H1 (cell line): ENCODE data around the gene PRAME. TPM values are rescaled to one million over a fixed set of nuclear protein-coding genes. Genes with fewer than 3 reads are reported as not detected.

ENCODE experiments used
- CTCF ChIA-PET: fragments of 300-600 bp; sonication (Branson Sonifier 250); formaldehyde crosslinking; loops from one replicate; lab custom pipeline; 2021; ENCODE audit not compliant: partially characterized antibody; lab: Charles Lee
- POLR2A ChIA-PET: fragments of 300-600 bp; sonication (Branson Sonifier 250); formaldehyde crosslinking; loops from one replicate; lab custom pipeline; 2021; ENCODE audit warnings: inconsistent platforms; ENCODE audit not compliant: partially characterized antibody; lab: Charles Lee
- DNase-seq, 2 experiments: peaks; one replicate each; pipeline versions ENCODE4 v3.0.0 to v3.0.0-alpha.2; 2010 to 2022; ENCODE audit warnings: low spot score in 2 of 2, low read depth in 1 of 2, mixed read lengths in 1 of 2
- FAIRE-seq: peaks from 2 replicates; lab custom pipeline; 2011; peaks lifted over from hg19 to GRCh38; lab: Jason Lieb, UNC
- H2AFZ ChIP-seq: 2 replicates; pipeline ENCODE4 v1.8.1; 2012; ENCODE audit warnings: low read length, inconsistent platforms
- H2AK5ac ChIP-seq: 2 replicates; pipeline ENCODE4 v1.6.1; 2013; ENCODE audit warnings: low read depth, low read length
- H2BK120ac ChIP-seq: replicated peaks from 2 replicates; pipeline ENCODE3; 2013; ENCODE audit warnings: low read depth, low read length, inconsistent platforms
- H2BK12ac ChIP-seq: 2 replicates; pipeline ENCODE4 v1.6.1; 2013; ENCODE audit warnings: low read depth, low read length
- H2BK15ac ChIP-seq: 2 replicates; pipeline ENCODE4 v1.6.1; 2013; ENCODE audit warnings: low read length
- H2BK20ac ChIP-seq: 2 replicates; pipeline ENCODE4 v1.6.1; 2013; ENCODE audit warnings: low read length
- H2BK5ac ChIP-seq: 2 replicates; pipeline ENCODE4 v1.6.1; 2013; ENCODE audit warnings: low read depth, low read length
- H3K14ac ChIP-seq: 2 replicates; pipeline ENCODE4 v1.6.1; 2013; ENCODE audit warnings: inconsistent platforms; ENCODE audit not compliant: insufficient read length
- H3K18ac ChIP-seq: 2 replicates; pipeline ENCODE4 v1.6.1; 2013; ENCODE audit warnings: low read length; ENCODE audit errors: extremely low read depth
- H3K23ac ChIP-seq: 2 replicates; pipeline ENCODE4 v1.6.1; 2013; ENCODE audit warnings: inconsistent platforms; ENCODE audit not compliant: insufficient read length
- H3K23me2 ChIP-seq: 2 replicates; pipeline ENCODE4 v1.6.1; 2013; ENCODE audit warnings: low read depth, low read length
- H3K27ac ChIP-seq: 2 replicates; pipeline ENCODE4 v1.6.1; 2011; ENCODE audit warnings: low read depth, low read length, inconsistent platforms
- H3K27me3 ChIP-seq, 4 experiments: replicated peaks in 1 of 4; 1 replicate in 1 of 4; 2 replicates in 3 of 4; pipeline versions ENCODE4 v1.6.1 to v1.8.1; 2011 to 2013; ENCODE audit warnings: low read length in 3 of 4, mild to moderate bottlenecking in 3 of 4, inconsistent platforms in 2 of 4, mixed read lengths in 2 of 4, moderate library complexity in 1 of 4; ENCODE audit not compliant: control insufficient read depth in 3 of 4, insufficient read depth in 3 of 4; ENCODE audit errors: extremely low read depth in 1 of 4
- H3K36me3 ChIP-seq, 4 experiments: 2 replicates each; pipeline versions ENCODE4 v1.6.1 to v1.8.1; 2011 to 2013; ENCODE audit warnings: mild to moderate bottlenecking in 4 of 4, low read length in 3 of 4, moderate library complexity in 2 of 4, control low read depth in 1 of 4, inconsistent platforms in 1 of 4; ENCODE audit not compliant: insufficient read depth in 4 of 4, control insufficient read depth in 2 of 4
- H3K4ac ChIP-seq: replicated peaks from 2 replicates; pipeline ENCODE3; 2013; ENCODE audit warnings: low read length, low read depth, mixed read lengths, inconsistent platforms; ENCODE audit not compliant: insufficient read length
- H3K4me1 ChIP-seq, 4 experiments: replicated peaks in 1 of 4; 1 replicate in 1 of 4; 2 replicates in 3 of 4; pipeline versions ENCODE4 v1.6.1 to v1.8.1; 2011 to 2013; ENCODE audit warnings: low read length in 3 of 4, inconsistent platforms in 2 of 4, mixed read lengths in 1 of 4; ENCODE audit not compliant: insufficient read depth in 4 of 4, control insufficient read depth in 3 of 4
- H3K4me2 ChIP-seq, 2 experiments: 2 replicates each; pipeline versions ENCODE4 v1.6.1 to v1.8.1; 2011 to 2013; ENCODE audit warnings: low read depth in 2 of 2, low read length in 2 of 2, control low read depth in 1 of 2, inconsistent platforms in 1 of 2, mild to moderate bottlenecking in 1 of 2; ENCODE audit not compliant: insufficient read depth in 1 of 2
- H3K4me3 ChIP-seq, 4 experiments: fragments of 200-600, 300-600 bp in 1 of 4; sonication (generic), shearing (Covaris generic), sonication (Bioruptor Twin) in 1 of 4; 2 replicates each; pipeline versions ENCODE4 v1.5.1 to v1.8.1; 2011 to 2016; ENCODE audit warnings: low read length in 4 of 4, low read depth in 3 of 4, control low read depth in 2 of 4, inconsistent platforms in 2 of 4, mild to moderate bottlenecking in 2 of 4, mixed read lengths in 1 of 4, moderate library complexity in 1 of 4; ENCODE audit not compliant: insufficient read depth in 2 of 4; ENCODE audit errors: extremely low read depth in 1 of 4
- H3K56ac ChIP-seq: replicated peaks from 2 replicates; pipeline ENCODE3; 2013; ENCODE audit warnings: low read depth, mild to moderate bottlenecking, mixed read lengths, low read length, inconsistent platforms; ENCODE audit not compliant: insufficient read length
- H3K79me1 ChIP-seq: 2 replicates; pipeline ENCODE4 v1.6.1; 2013; ENCODE audit warnings: low read depth, low read length, control low read depth
- H3K79me2 ChIP-seq, 2 experiments: 2 replicates each; pipeline versions ENCODE4 v1.6.1 to v1.8.1; 2012 to 2013; ENCODE audit warnings: low read length in 2 of 2, mild to moderate bottlenecking in 2 of 2, inconsistent platforms in 1 of 2; ENCODE audit not compliant: insufficient read depth in 2 of 2, control insufficient read depth in 1 of 2
- H3K9ac ChIP-seq, 4 experiments: replicated peaks in 1 of 4; 1 replicate in 1 of 4; 2 replicates in 3 of 4; pipeline versions ENCODE4 v1.6.1 to v1.8.1; 2011 to 2013; ENCODE audit warnings: low read depth in 3 of 4, low read length in 3 of 4, control low read depth in 2 of 4, mild to moderate bottlenecking in 2 of 4, moderate library complexity in 2 of 4, inconsistent platforms in 1 of 4; ENCODE audit errors: extremely low read depth in 1 of 4
- H3K9me3 ChIP-seq, 2 experiments: 2 replicates each; pipeline versions ENCODE4 v1.6.1 to v1.8.1; 2012 to 2013; ENCODE audit warnings: mild to moderate bottlenecking in 2 of 2, moderate library complexity in 2 of 2, control low read depth in 1 of 2, inconsistent platforms in 1 of 2, low read depth in 1 of 2, low read length in 1 of 2, mixed read lengths in 1 of 2; ENCODE audit not compliant: insufficient read depth in 2 of 2
- H4K20me1 ChIP-seq, 2 experiments: replicated peaks in 1 of 2; 2 replicates each; pipeline versions ENCODE3 to v1.8.1; 2011 to 2013; ENCODE audit warnings: inconsistent platforms in 2 of 2, low read length in 2 of 2, mild to moderate bottlenecking in 1 of 2; ENCODE audit not compliant: insufficient read depth in 2 of 2, control insufficient read depth in 1 of 2
- H4K5ac ChIP-seq: 2 replicates; pipeline ENCODE4 v1.6.1; 2013; ENCODE audit warnings: low read length, low read depth, mixed read lengths, inconsistent platforms; ENCODE audit not compliant: insufficient read length
- H4K8ac ChIP-seq: 2 replicates; pipeline ENCODE4 v1.8.0; 2013; ENCODE audit warnings: mild to moderate bottlenecking, moderate library complexity, low read length, inconsistent platforms; ENCODE audit not compliant: insufficient read depth; ENCODE audit errors: extremely low read depth
- H4K91ac ChIP-seq: replicated peaks from 2 replicates; pipeline ENCODE3; 2013; ENCODE audit warnings: low read length, mixed read lengths, inconsistent platforms; ENCODE audit not compliant: insufficient read length
- ATF2 ChIP-seq: IDR thresholded peaks from 2 replicates; pipeline ENCODE4 v1.6.1; 2012; ENCODE audit warnings: low read length, inconsistent platforms
- KDM1A ChIP-seq: fragments of 200-600, 300-600 bp; sonication (generic); IDR thresholded peaks from 2 replicates; pipeline ENCODE4 v1.7.1; 2016; ENCODE audit warnings: mild to moderate bottlenecking, low read length, borderline replicate concordance
- RNF2 ChIP-seq: fragments of 200-900, 300-1000 bp; sonication (generic); IDR thresholded peaks from 2 replicates; pipeline ENCODE4 v1.7.1; 2016; ENCODE audit warnings: borderline replicate concordance, low read depth, mild to moderate bottlenecking, antibody characterized with exemption, low read length; ENCODE audit not compliant: poor library complexity, severe bottlenecking; ENCODE audit errors: missing control alignments
- RXRA ChIP-seq: IDR thresholded peaks from 2 replicates; pipeline ENCODE4 v1.6.1; 2011; ENCODE audit warnings: low read depth, mild to moderate bottlenecking, low read length, moderate library complexity; ENCODE audit not compliant: insufficient read depth
- SP1 ChIP-seq: IDR thresholded peaks from 2 replicates; pipeline ENCODE4 v1.6.1; 2011; ENCODE audit warnings: low read depth, low read length
- WGBS, 2 experiments: shearing (Covaris generic) in 1 of 2; methylation state at CpG; one replicate each; pipeline versions ENCODE4 v1.1.6 to v1.1.7; 2013 to 2015; ENCODE audit warnings: low lambda C conversion rate in 2 of 2, mixed read lengths in 2 of 2, inconsistent platforms in 1 of 2, low coverage in 1 of 2, missing lambda C conversion rate in 1 of 2; ENCODE audit not compliant: insufficient replicate concordance in 2 of 2, insufficient coverage in 1 of 2, insufficient read length in 1 of 2; ENCODE audit errors: extremely low coverage in 1 of 2, missing lambda C conversion rate in 1 of 2; 5-methylcytosine and 5-hydroxymethylcytosine counted together
- polyA plus RNA-seq, 7 experiments: library from polyadenylated mRNA; depleted of rRNA in 3 of 7; stranded (reverse) in 5 of 7; unstranded in 2 of 7; fragments of >200 nt in 5 of 7; fragments of 200-250 nt in 2 of 7; gene quantifications; 1 replicate in 5 of 7; 2 replicates in 1 of 7; 4 replicates in 1 of 7; pipeline versions ENCODE4 v1.2.1 to v1.2.3, GENCODE V29; 2011 to 2013; ENCODE audit warnings: missing spikeins in 2 of 7, mixed read lengths in 2 of 7
- total RNA-seq: library from RNA; stranded (reverse); fragmentation: NEBNext Ultra II Directional; extraction: Animal tissue kit (Norgen Biotek cat#: 25700); gene quantifications from 2 replicates; pipeline ENCODE4 v1.2.1, GENCODE V29; 2021

Gene PRAME
- total and polyA plus RNA-seq, 2 of the 8 experiments (the other 6 are each of a cell fraction or from before 2014, with no cell fraction given): 0.15 to 1.1 TPM

- Histone ChIP-seq H3K4me3 (no peak overlapping the region), H4K8ac (no peak overlapping the region), H3K27ac (no peak overlapping the region), H3K4me2 (no peak overlapping the region), H2BK12ac (no peak overlapping the region), H3K23ac (no peak overlapping the region), H2BK20ac (no peak overlapping the region), H3K79me2 (peaks cover 0 to 16% of the 10 kb centered on the region in 2 experiments; a peak in 2 of 4 replicates), H3K56ac (no peak overlapping the region), H3K9ac (no peak overlapping the region), H3K9me3 (no peaks in the 10 kb centered on the region), H4K20me1 (peaks cover 0 to 8% of the 10 kb centered on the region in 2 experiments), H4K5ac (no peak overlapping the region), H3K14ac (no peak overlapping the region), H3K4me1 (no peaks in the 10 kb centered on the region), H2AFZ (no peak overlapping the region), H3K36me3 (peaks cover 0 to 10% (median 4%) of the 10 kb centered on the region in 4 experiments; a peak in 4 of 8 replicates), H2AK5ac (no peak overlapping the region), H3K79me1 (no peaks in the 10 kb centered on the region; the same call in 1 of the 2 replicates), H3K23me2 (no peaks in the 10 kb centered on the region), H3K27me3 (no peaks in the 10 kb centered on the region; a peak in 1 of 7 replicates), H2BK5ac (no peak overlapping the region), H3K18ac (no peak overlapping the region), H2BK15ac (no peak overlapping the region), H4K91ac (no peak overlapping the region), H2BK120ac (no peak overlapping the region), H3K4ac (no peak overlapping the region)
- POLR2A ChIA-PET: no interaction called here
- FAIRE-seq (no peak), DNase-seq (no peak)
- 98% methylated on average over 2 of the region's 2 CpGs; no CpG with 5 or more reads in 1 of the 2 experiments for WGBS, 2 experiments
- TF ChIP-seq ATF2 (no peak), RNF2 (no peak), KDM1A (no peak), SP1 (no peak), RXRA (no peak)
- CTCF ChIA-PET: interaction anchor here (0.7 to 1.5 kb wide), 2 partner anchors 9 to 457 kb away, joined by 3 read pairs; no protein-coding TSS in a partner anchor
These were observed 60.8 kb downstream of the PRAME start for GRCh38 chr22:22498267-22498666.
